Daoy (cell line): ENCODE measurements around the gene DCT. TPM values are rescaled to one million over a fixed set of nuclear protein-coding genes. Genes with fewer than 3 reads are reported as not detected.

ENCODE experiments used
- DNase-seq: peaks from one replicate; pipeline ENCODE4 v3.0.0-alpha.2; 2015; ENCODE audit warnings: low read depth
- total RNA-seq: library from RNA; depleted of rRNA; stranded (reverse); fragments of >200 nt; shearing (Covaris generic); gene quantifications from 2 replicates; pipeline ENCODE4 v1.2.3, GENCODE V29; 2014; rRNA removed

Gene DCT
- total RNA-seq, 1 experiment from 2014 or later = 0.29 TPM

DNA sequence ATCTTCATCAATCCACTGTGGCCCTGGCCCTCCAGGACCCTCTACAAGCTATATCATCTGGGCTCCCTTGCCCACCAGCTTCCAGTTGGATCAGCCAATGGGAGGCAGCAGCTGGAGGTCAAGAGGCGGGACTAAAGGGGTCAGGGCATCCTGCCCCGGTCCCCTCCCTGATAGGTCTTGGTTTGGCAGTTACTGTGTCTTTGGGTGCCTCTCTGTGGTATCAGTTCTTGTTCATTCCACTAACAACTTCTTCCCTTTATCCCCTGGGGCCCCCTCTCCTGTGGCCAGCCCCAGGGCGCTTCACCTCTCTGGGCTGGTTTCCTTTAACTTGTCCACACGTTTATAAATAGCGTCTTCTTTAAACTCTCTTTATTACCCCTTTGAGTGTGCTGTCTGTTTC, 83.6 kb downstream of the DCT start:
- no peak for DNase-seq

DNA sequence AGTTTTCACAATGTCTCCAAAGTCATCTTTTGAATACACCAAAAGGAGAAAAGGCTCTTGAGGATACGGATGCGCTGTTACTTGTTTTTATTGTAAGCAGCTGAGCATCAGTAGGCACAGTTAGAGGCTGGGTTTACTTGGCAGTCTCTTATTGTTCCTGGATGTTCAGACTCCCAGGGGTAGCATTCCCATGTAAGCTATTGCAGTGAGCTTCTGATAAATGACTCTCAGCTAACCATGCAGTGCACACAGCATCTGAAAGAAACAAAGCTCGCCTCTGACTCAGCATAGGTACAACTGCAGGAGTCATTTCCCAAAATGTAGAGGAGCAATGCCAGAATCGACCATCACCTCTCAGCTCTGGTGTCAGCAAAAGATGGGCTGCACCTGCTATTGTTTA, 84.8 kb downstream of the DCT start:
- DNase-seq = no peak

DNA sequence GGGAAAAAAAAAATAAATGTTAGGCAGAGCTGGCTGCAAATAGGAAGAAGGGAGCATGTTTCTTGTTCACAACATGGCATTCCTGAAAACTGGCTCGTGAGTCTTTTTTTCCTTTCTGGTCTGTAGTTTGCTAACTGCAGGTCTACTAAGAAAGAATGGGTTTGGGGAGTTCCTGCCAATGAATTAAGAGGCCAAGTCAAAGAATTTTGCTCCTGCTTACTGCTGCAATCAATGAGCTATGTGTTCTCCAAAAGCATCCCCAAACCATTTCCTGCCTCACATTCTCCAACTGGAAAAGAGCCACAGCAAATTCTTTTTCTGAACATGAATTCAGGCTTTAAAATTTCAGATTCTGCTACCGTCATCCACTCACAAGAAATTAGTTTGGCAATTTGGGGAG, 88.6 kb downstream of the DCT start:
- no peak for DNase-seq

DNA sequence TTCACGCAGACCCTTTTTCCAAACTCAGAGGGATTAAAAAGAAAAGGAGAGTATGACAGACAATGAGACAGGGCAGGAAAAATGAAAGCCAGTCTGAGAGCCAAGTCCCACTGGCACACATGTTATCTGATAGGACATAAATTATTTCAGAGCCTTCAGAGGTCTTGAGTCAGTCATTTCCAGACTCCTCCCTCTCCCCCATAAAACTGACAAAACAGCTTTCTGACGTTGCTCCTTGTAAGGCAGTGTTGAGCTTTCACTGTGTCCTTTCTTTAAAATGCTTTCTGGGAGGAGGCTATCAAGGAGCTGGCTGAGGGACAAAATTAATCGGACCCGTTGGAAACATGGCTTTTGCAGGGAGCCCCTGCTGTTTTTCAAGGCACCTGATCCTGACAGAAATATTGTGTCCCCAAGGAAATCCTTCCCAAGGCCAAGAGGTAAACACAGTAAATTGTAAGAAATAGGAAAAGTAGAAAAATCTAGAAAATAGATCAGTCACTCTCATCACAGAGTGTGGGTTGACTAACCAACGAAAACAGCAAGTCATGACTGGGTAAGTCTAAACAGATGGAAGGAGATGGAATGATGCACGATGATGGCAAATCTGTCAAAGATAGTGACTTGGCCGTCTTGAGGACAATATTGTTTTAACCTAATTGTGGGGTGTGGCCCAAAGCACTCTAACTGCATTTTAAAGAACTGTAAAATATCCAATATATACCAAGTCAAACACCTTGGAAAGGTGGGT, 89.7 kb downstream of the DCT start:
- peak; percentile 6 for DNase-seq

DNA sequence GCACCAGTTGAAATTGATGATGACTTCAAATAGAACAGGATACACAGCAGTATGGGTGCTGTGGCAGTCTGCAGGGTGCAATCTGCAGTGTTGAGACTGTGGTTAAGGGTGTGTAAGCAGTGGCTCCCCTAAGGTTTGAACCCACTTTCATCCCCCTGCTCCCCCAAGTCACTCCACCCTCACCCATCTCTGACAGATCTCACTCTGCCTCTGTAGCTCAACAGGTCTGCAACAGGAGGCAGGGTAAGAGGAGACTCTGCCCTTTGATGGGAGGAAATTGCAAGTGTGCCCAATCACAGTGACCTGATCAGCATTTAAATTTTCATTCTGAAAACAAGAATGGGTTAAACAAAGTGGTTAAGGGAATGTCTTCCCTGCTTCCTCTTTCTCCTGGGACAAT, 92.4 kb downstream of the DCT start:
- no peak for DNase-seq

Other genes starting within 250 kb of the DCT start
- gene TGDS, start 116.5 kb upstream of the DCT start, total RNA-seq = 11.8 and 22.2 TPM in 2 replicates
- 5.1 and 6.6 TPM in 2 replicates for gene GPR180, start 122.2 kb upstream of the DCT start, total RNA-seq
- gene SOX21, start 232.9 kb upstream of the DCT start, total RNA-seq = 0.17 and 0.42 TPM in 2 replicates